Type B pancreatic cell (in vitro differentiated cells): ENCODE results near the gene LCOR. TPM values are rescaled to one million over a fixed set of nuclear protein-coding genes. Genes with fewer than 3 reads are reported as not detected.
A peak's percentile ranks its signal among the peaks of the same experiment; 100 is the strongest.

Experiments
- DNase-seq: peaks from one replicate; pipeline ENCODE4 v3.0.0; 2021; ENCODE audit warnings: mixed read lengths; ENCODE audit not compliant: unreplicated experiment; ENCODE audit errors: extremely low spot score
- H3K27ac Mint-ChIP-seq: 2 replicates; pipeline ENCODE4 v1.8.0; 2021; ENCODE audit warnings: mild to moderate bottlenecking, mixed read lengths
- H3K27me3 Mint-ChIP-seq: 2 replicates; pipeline ENCODE4 v1.8.0; 2021; ENCODE audit warnings: mixed read lengths
- H3K36me3 Mint-ChIP-seq: 2 replicates; pipeline ENCODE4 v1.8.0; 2021; ENCODE audit warnings: mixed read lengths
- H3K4me1 Mint-ChIP-seq: one replicate; pipeline ENCODE4 v1.8.0; 2021; ENCODE audit warnings: mixed read lengths; ENCODE audit not compliant: unreplicated experiment
- H3K4me3 Mint-ChIP-seq: 2 replicates; pipeline ENCODE4 v1.8.0; 2021; ENCODE audit warnings: mild to moderate bottlenecking, mixed read lengths
- H3K9me3 Mint-ChIP-seq: 2 replicates; pipeline ENCODE4 v1.8.0; 2021; ENCODE audit warnings: mixed read lengths
- total RNA-seq: library from RNA; stranded (reverse); gene quantifications from 2 replicates; pipeline ENCODE4 v1.2.1, GENCODE V29; 2021; ENCODE audit warnings: low replicate concordance
- TF ChIP-seq, protein P1 (sequence below): fragments of 200-600 bp; sonication (generic); conservative IDR thresholded peaks from 2 replicates; pipeline ENCODE4 v1.5.0; 2021; ENCODE audit warnings: antibody characterized with exemption, mild to moderate bottlenecking

LCOR gene
- total RNA-seq, 1 donor from 2014 or later, result 55.1 TPM

- H3K27me3 Mint-ChIP-seq, result no peaks in the 10 kb centered on the region
- peaks cover 29% of the 10 kb centered on the region for H3K4me1 Mint-ChIP-seq
- no peak overlapping the region for H3K27ac Mint-ChIP-seq
- TF ChIP-seq, protein P1, sequence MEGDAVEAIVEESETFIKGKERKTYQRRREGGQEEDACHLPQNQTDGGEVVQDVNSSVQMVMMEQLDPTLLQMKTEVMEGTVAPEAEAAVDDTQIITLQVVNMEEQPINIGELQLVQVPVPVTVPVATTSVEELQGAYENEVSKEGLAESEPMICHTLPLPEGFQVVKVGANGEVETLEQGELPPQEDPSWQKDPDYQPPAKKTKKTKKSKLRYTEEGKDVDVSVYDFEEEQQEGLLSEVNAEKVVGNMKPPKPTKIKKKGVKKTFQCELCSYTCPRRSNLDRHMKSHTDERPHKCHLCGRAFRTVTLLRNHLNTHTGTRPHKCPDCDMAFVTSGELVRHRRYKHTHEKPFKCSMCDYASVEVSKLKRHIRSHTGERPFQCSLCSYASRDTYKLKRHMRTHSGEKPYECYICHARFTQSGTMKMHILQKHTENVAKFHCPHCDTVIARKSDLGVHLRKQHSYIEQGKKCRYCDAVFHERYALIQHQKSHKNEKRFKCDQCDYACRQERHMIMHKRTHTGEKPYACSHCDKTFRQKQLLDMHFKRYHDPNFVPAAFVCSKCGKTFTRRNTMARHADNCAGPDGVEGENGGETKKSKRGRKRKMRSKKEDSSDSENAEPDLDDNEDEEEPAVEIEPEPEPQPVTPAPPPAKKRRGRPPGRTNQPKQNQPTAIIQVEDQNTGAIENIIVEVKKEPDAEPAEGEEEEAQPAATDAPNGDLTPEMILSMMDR, result no peak
- no peak for DNase-seq
- H3K4me3 Mint-ChIP-seq, result no peak overlapping the region
- peaks cover 12% of the 10 kb centered on the region for H3K36me3 Mint-ChIP-seq
- H3K9me3 Mint-ChIP-seq, result no peaks in the 10 kb centered on the region
Observed at GRCh38 chr10:96858706-96859050, 26.6 kb downstream of the LCOR start.

DNA sequence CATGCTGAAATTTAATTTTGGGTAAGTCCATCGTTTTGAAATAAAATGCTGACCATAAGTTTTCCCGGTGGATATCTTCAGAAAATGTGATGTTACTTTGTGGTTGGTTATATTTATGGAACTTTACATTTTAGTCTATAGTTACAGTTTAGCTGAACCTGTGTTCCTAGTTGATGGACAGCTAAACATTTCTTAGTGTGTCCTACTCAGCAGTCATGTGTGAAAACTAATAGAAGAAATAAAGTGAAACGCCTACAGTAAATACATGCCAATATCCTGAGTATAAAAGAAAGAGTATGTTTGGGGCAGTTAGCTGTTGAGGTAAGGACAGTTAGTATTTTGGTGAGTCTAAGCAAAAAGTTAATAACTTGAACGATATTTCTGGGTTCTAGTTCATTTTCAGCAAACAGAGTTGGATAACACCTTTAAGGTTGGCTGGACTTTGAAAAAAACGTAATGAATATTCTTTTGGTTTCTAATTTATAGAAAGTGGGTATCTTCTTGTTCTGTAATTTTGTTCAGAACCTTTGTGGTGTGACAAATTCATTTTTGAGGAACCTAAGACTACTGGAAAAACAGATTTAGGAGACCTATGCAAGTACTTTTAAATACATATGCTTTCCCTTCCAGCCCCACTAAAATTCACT lies 28.7 kb downstream of the LCOR start:
- no peaks in the 10 kb centered on the region for H3K9me3 Mint-ChIP-seq
- no peak overlapping the region for H3K4me3 Mint-ChIP-seq
- no peaks in the 10 kb centered on the region for H3K27me3 Mint-ChIP-seq
- H3K27ac Mint-ChIP-seq, result no peak overlapping the region
- no peak for DNase-seq
- peaks cover 35% of the 10 kb centered on the region for H3K4me1 Mint-ChIP-seq
- peaks cover 8% of the 10 kb centered on the region for H3K36me3 Mint-ChIP-seq
- TF ChIP-seq, protein P1, result no peak

DNA sequence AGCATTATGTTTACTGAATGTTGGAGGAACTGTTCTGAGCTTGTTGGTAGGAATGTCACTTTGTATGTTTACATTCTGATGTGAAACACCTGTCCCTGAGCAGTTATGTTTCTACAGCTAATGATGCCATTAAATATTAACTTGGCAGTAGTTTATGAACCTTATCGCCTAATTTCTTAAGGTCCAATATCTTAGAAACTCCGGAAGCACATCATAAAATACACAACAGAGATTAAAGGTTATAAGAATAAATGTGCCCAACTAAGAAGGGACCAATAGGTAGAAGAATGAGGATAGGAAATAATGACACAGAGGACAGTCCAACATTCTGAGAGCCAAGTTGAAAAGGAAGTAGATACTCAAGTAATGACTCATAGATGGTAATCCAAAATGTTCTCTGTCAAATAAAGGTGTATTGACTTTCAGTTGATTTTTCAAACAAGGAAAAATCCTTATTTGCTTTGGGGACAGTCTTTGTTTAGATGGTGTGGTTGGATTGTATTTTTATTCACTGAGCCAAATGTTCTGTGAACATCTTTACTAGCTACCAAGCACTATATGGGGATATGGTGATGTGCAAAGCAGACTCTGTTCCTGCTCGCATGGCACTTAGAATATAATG lies 31.9 kb downstream of the LCOR start:
- no peak for DNase-seq
- TF ChIP-seq, protein P1, result no peak
- Mint-ChIP-seq H3K4me1 (peaks cover 21% of the 10 kb centered on the region), H3K9me3 (no peaks in the 10 kb centered on the region), H3K27me3 (no peaks in the 10 kb centered on the region), H3K27ac (peak overlapping the region; percentile 87), H3K36me3 (peaks cover 17% of the 10 kb centered on the region), H3K4me3 (no peak overlapping the region)

DNA sequence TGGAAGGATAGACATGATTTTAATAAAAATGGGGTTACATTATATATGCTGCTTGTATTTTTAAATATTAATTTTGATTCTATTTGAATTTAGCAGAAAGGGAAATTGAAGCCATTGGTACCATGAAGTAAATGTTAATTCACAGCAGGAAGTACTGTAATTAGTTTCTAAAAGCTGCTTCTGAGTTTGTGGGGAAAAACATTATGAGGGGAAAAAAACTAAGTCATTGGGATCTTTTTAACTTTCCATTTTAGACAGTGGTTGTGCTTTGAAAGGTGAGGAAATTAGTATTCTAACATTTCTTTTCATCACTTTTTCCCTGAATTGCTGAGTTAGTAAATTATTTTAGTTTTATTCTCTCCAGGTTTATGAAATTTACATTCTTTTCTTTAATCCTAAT lies 41.0 kb downstream of the LCOR start:
- TF ChIP-seq, protein P1, result no peak
- peaks cover 3% of the 10 kb centered on the region for H3K4me1 Mint-ChIP-seq
- no peak overlapping the region for H3K27ac Mint-ChIP-seq
- H3K4me3 Mint-ChIP-seq, result no peak overlapping the region
- no peaks in the 10 kb centered on the region for H3K27me3 Mint-ChIP-seq
- no peak for DNase-seq
- H3K36me3 Mint-ChIP-seq, result peaks cover 4% of the 10 kb centered on the region
- no peaks in the 10 kb centered on the region for H3K9me3 Mint-ChIP-seq

DNA sequence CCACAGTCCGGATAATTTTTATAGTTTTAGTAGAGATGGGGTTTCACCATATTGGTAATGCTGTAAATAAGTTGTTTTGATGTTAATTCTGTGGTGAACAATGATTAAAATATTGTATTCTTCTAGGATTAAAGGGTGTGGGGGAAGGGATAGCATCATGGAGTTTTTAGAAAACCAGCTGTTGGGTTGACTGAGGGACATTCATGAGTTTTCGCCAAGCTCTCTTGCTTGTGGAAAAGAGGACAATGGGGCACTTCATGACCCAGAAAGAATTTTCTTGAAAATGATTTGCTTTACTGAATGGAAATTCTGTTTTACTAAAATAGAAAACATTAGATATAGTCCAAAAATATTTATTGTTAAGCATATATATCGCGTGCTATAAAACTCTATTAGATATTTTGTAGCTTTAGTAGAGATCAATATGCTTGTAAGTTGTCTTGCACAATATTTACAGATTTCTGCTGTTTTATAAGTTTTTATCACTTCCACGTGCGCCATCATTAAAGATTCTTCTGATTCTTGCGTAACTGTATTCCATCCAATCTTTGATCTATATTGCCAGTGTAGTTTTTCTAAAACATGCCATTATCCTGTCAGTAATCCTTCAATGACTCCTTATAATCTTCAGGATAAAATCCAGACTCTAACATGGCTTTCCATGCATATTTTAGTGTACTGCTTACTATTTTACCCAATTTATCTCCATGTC lies 41.8 kb downstream of the LCOR start:
- no peaks in the 10 kb centered on the region for H3K27me3 Mint-ChIP-seq
- peaks cover 4% of the 10 kb centered on the region for H3K36me3 Mint-ChIP-seq
- peaks cover 6% of the 10 kb centered on the region for H3K4me1 Mint-ChIP-seq
- no peaks in the 10 kb centered on the region for H3K9me3 Mint-ChIP-seq
- H3K27ac Mint-ChIP-seq, result no peak overlapping the region
- no peak for DNase-seq
- no peak overlapping the region for H3K4me3 Mint-ChIP-seq
- TF ChIP-seq, protein P1, result no peak
